HepG2 (cell line): Measurements from ENCODE around the gene NDFIP2. TPM values are rescaled to one million over a fixed set of nuclear protein-coding genes. Genes with fewer than 3 reads are reported as not detected.

ENCODE experiments used
- ATAC-seq: fragments of 200-7000 bp; cut with Tn5 transposase; 3 replicates; pipeline ENCODE4 v1.9.1; 2020; ENCODE audit warnings: mild to moderate bottlenecking, moderate library complexity
- BruUV-seq: library from RNA; stranded (reverse); fragments of 400-500 nt; replicated peaks from 2 replicates; lab custom pipeline; 2021; lab: Mats Ljungman, UMichigan
- CTCF ChIA-PET: fragments of 300-600 bp; formaldehyde crosslinking; extraction: SDS; loops from one replicate; lab custom pipeline; 2021; ENCODE audit warnings: low total read pairs, inconsistent platforms, low intra/inter-chr PET ratio; lab: Yijun Ruan, JAX
- POLR2A ChIA-PET: fragments of 350-600 bp; sonication (Branson Sonifier 250); formaldehyde crosslinking; loops from one replicate; lab custom pipeline; 2020; ENCODE audit warnings: antibody characterized with exemption, inconsistent platforms; lab: Yijun Ruan, JAX
- DNase-seq: peaks from one replicate; pipeline ENCODE4 v3.0.0-alpha.2; 2015; ENCODE audit warnings: low spot score
- FAIRE-seq: peaks from 3 replicates; lab custom pipeline; 2011; peaks lifted over from hg19 to GRCh38; lab: Jason Lieb, UNC
- H2AFZ ChIP-seq: one replicate; pipeline ENCODE4 v1.6.1; 2011; ENCODE audit warnings: low read length, inconsistent platforms
- H3K27ac ChIP-seq: fragments of 300-600 bp; 3 replicates; pipeline ENCODE4 v1.8.0; 2011; ENCODE audit warnings: mixed run types, mild to moderate bottlenecking, mixed read lengths, low read length, inconsistent platforms; ENCODE audit not compliant: insufficient read depth; ENCODE audit errors: extremely low read length
- H3K27me3 ChIP-seq, 2 experiments: fragments of 200-600 bp in 1 of 2; 2 replicates in 1 of 2; 3 replicates in 1 of 2; pipeline versions ENCODE4 v1.6.0 to v1.8.0; 2011; ENCODE audit warnings: low read length in 2 of 2, mild to moderate bottlenecking in 2 of 2, moderate library complexity in 2 of 2, inconsistent platforms in 1 of 2; ENCODE audit not compliant: insufficient read depth in 2 of 2, control insufficient read depth in 1 of 2
- H3K36me3 ChIP-seq, 2 experiments: fragments of 200-600 bp in 1 of 2; replicated peaks in 1 of 2; 2 replicates in 1 of 2; 3 replicates in 1 of 2; pipeline versions ENCODE4 v1.5.1 to v1.8.0; 2011; ENCODE audit warnings: low read length in 2 of 2, inconsistent platforms in 1 of 2; ENCODE audit not compliant: insufficient read depth in 2 of 2, control insufficient read depth in 1 of 2
- H3K4me1 ChIP-seq: 2 replicates; pipeline ENCODE4 v1.5.1; 2012; ENCODE audit warnings: low read length, inconsistent platforms; ENCODE audit not compliant: insufficient read depth
- H3K4me2 ChIP-seq: 2 replicates; pipeline ENCODE4 v1.6.0; 2011; ENCODE audit warnings: low read depth, low read length, inconsistent platforms
- H3K4me3 ChIP-seq, 3 experiments: fragments of 200-600 bp in 1 of 3; sonication (generic), shearing (Covaris generic) in 1 of 3; replicated peaks in 1 of 3; 2 replicates each; pipeline ENCODE4 v1.5.1; 2011 to 2016; ENCODE audit warnings: low read length in 3 of 3, inconsistent platforms in 2 of 3, low read depth in 2 of 3, mild to moderate bottlenecking in 2 of 3, control low read depth in 1 of 3, mixed read lengths in 1 of 3; ENCODE audit not compliant: insufficient read depth in 1 of 3
- H3K79me2 ChIP-seq: one replicate; pipeline ENCODE4 v1.6.1; 2011; ENCODE audit warnings: low read length, inconsistent platforms; ENCODE audit not compliant: insufficient read depth
- H3K9ac ChIP-seq: 2 replicates; pipeline ENCODE4 v1.6.0; 2011; ENCODE audit warnings: mild to moderate bottlenecking, low read depth, low read length, inconsistent platforms; ENCODE audit not compliant: insufficient read depth
- H3K9me3 ChIP-seq: 2 replicates; pipeline ENCODE4 v1.5.1; 2012; ENCODE audit warnings: mild to moderate bottlenecking, low read length
- H4K20me1 ChIP-seq: 2 replicates; pipeline ENCODE4 v1.6.0; 2011; ENCODE audit warnings: inconsistent platforms, mild to moderate bottlenecking, low read length, moderate library complexity; ENCODE audit not compliant: insufficient read depth
- BCL3 ChIP-seq: sonication (generic); formaldehyde crosslinking; IDR thresholded peaks from 2 replicates; pipeline ENCODE4 v1.5.1; 2020; ENCODE audit warnings: mild to moderate bottlenecking, missing genetic modification reagents, moderate library complexity
- CHD4 ChIP-seq: fragments of 200-600 bp; sonication (generic); IDR thresholded peaks from 2 replicates; pipeline ENCODE4 v1.7.0; 2017; ENCODE audit warnings: mild to moderate bottlenecking, low read length, borderline replicate concordance
- CREBL2 ChIP-seq: sonication (generic); formaldehyde crosslinking; IDR thresholded peaks from 2 replicates; pipeline ENCODE4 v1.8.1; 2023; ENCODE audit warnings: missing genetic modification reagents, mild to moderate bottlenecking, borderline replicate concordance
- KDM5B ChIP-seq: sonication (generic); formaldehyde crosslinking; IDR thresholded peaks from 2 replicates; pipeline ENCODE4 v1.4.0; 2020; ENCODE audit warnings: missing genetic modification reagents, mild to moderate bottlenecking, borderline replicate concordance
- MAF1 ChIP-seq: sonication (generic); formaldehyde crosslinking; IDR thresholded peaks from 2 replicates; pipeline ENCODE4 v1.5.0; 2020; ENCODE audit warnings: missing genetic modification reagents, borderline replicate concordance
- NFRKB ChIP-seq: fragments of 450-650 bp; IDR thresholded peaks from 2 replicates; pipeline ENCODE4 v1.6.1; 2017
- PPARG ChIP-seq: conservative IDR thresholded peaks from 2 replicates; pipeline ENCODE4 v1.6.1; 2016; ENCODE audit warnings: missing biosample characterization, missing genetic modification reagents
- RELA ChIP-seq: sonication (generic); formaldehyde crosslinking; IDR thresholded peaks from 2 replicates; pipeline ENCODE4 v1.4.0; 2020; ENCODE audit warnings: missing genetic modification reagents
- SALL1 ChIP-seq: sonication (generic); formaldehyde crosslinking; IDR thresholded peaks from 2 replicates; pipeline ENCODE4 v1.8.0; 2022; ENCODE audit warnings: mild to moderate bottlenecking, missing genetic modification reagents
- THAP8 ChIP-seq: sonication (generic); formaldehyde crosslinking; IDR thresholded peaks from 2 replicates; pipeline ENCODE4 v1.5.1; 2020; ENCODE audit warnings: missing genetic modification reagents, mild to moderate bottlenecking, borderline replicate concordance
- ZNF296 ChIP-seq: sonication (generic); formaldehyde crosslinking; conservative IDR thresholded peaks from 2 replicates; pipeline ENCODE4 v1.5.0; 2020; ENCODE audit warnings: mild to moderate bottlenecking, missing genetic modification reagents
- ZNF335 ChIP-seq: sonication (generic); formaldehyde crosslinking; IDR thresholded peaks from 2 replicates; pipeline ENCODE4 v1.4.0; 2020; ENCODE audit warnings: missing genetic modification reagents
- ZNF546 ChIP-seq: sonication (generic); formaldehyde crosslinking; conservative IDR thresholded peaks from 2 replicates; pipeline ENCODE4 v1.8.1; 2023; ENCODE audit warnings: mild to moderate bottlenecking, missing genetic modification reagents
- ZNF570 ChIP-seq: sonication (generic); formaldehyde crosslinking; IDR thresholded peaks from 2 replicates; pipeline ENCODE4 v1.4.0; 2020; ENCODE audit warnings: mild to moderate bottlenecking, missing genetic modification reagents, borderline replicate concordance
- ZNF737 ChIP-seq: sonication (generic); formaldehyde crosslinking; IDR thresholded peaks from 2 replicates; pipeline ENCODE4 v1.5.0; 2020; ENCODE audit warnings: missing genetic modification reagents, mild to moderate bottlenecking, borderline replicate concordance
- ZNF790 ChIP-seq: sonication (generic); formaldehyde crosslinking; IDR thresholded peaks from 2 replicates; pipeline ENCODE4 v1.8.0; 2022; ENCODE audit warnings: missing genetic modification reagents, mild to moderate bottlenecking, borderline replicate concordance
- WGBS: methylation state at CpG from one replicate; pipeline ENCODE4 v1.1.6; 2017; ENCODE audit warnings: low lambda C conversion rate; 5-methylcytosine and 5-hydroxymethylcytosine counted together
- in situ Hi-C: cut with HindIII; loops from 2 replicates; pipeline ENCODE4 v1.10.0; 2017; ENCODE audit warnings: low pct_unique_long_range_greater_than_20kb; ENCODE audit not compliant: extremely low pct_ligation_motif_present
- intact Hi-C: fragments of 100-400 bp; cut with micrococcal nuclease; formaldehyde crosslinking; loops from one replicate; pipeline ENCODE4 v1.10.0; 2022; ENCODE audit not compliant: unreplicated experiment
- polyA plus RNA-seq, 8 experiments: library from polyadenylated mRNA; depleted of rRNA in 3 of 8; stranded (reverse) in 7 of 8; unstranded in 1 of 8; fragments of >200 nt; fragmentation: Illumina TruSeq in 4 of 8; extraction: Trizol in 4 of 8; gene quantifications; 2 replicates each; pipeline versions ENCODE4 v1.2.1 to v1.2.3, GENCODE V29; 2011 to 2016; ENCODE audit warnings: low read depth in 4 of 8, missing spikeins in 1 of 8, mixed read lengths in 1 of 8; ENCODE audit not compliant: insufficient read depth in 1 of 8
- total RNA-seq, 5 experiments: library from RNA; depleted of rRNA; stranded (reverse); fragments of >200 nt; fragmentation: Illumina TruSeq; extraction: Trizol; gene quantifications; 2 replicates each; pipeline ENCODE4 v1.2.3, GENCODE V29; 2016; ENCODE audit warnings: low read depth in 1 of 5
- TF ChIP-seq, protein P1 (sequence below): sonication (generic); formaldehyde crosslinking; IDR thresholded peaks from 2 replicates; pipeline ENCODE4 v1.5.1; 2020; ENCODE audit warnings: missing genetic modification reagents, mild to moderate bottlenecking, borderline replicate concordance

Gene NDFIP2
- total and polyA plus RNA-seq, 2 of the 13 experiments (the other 11 are each of a cell fraction or from before 2014, with no cell fraction given) = 23.2 to 32.0 TPM

GRCh38 chr13:79497064-79497463 lies 16.1 kb downstream of the NDFIP2 start:
- Histone ChIP-seq H3K9ac (no peak overlapping the region), H3K4me1 (no peaks in the 10 kb centered on the region), H3K27ac (no peak overlapping the region), H3K4me2 (no peak overlapping the region), H3K79me2 (peaks cover 38% of the 10 kb centered on the region), H3K27me3 (no peaks in the 10 kb centered on the region), H4K20me1 (no peaks in the 10 kb centered on the region), H3K9me3 (peaks cover 9% of the 10 kb centered on the region; the same call in 1 of the 2 replicates), H2AFZ (no peak overlapping the region), H3K4me3 (no peak overlapping the region), H3K36me3 (no peaks in the 10 kb centered on the region)
- BruUV-seq = no TSS peak
- no peak for DNase-seq
- in situ Hi-C loops (no loop called here), intact Hi-C loops (loop anchor here (10.0 kb wide), 1 partner anchor 848 kb away; the partner anchor contains the start of gene SPRY2)
- WGBS = 92% methylated on average over 1 of the region's 1 CpG
- ChIA-PET CTCF (no interaction called here), POLR2A (no interaction called here)
- FAIRE-seq = no peak
- no peak for ATAC-seq
- TF ChIP-seq CHD4 = no peak
- no peak for TF ChIP-seq ZNF570 (CRISPR knock-in tag)
- no peak for TF ChIP-seq PPARG
- no peak for TF ChIP-seq THAP8 (CRISPR knock-in tag)
- no peak for TF ChIP-seq SALL1
- TF ChIP-seq ZNF335 (CRISPR knock-in tag) = no peak
- TF ChIP-seq RELA (CRISPR knock-in tag) = no peak
- no peak for TF ChIP-seq MAF1 (CRISPR knock-in tag)
- TF ChIP-seq, protein P1, sequence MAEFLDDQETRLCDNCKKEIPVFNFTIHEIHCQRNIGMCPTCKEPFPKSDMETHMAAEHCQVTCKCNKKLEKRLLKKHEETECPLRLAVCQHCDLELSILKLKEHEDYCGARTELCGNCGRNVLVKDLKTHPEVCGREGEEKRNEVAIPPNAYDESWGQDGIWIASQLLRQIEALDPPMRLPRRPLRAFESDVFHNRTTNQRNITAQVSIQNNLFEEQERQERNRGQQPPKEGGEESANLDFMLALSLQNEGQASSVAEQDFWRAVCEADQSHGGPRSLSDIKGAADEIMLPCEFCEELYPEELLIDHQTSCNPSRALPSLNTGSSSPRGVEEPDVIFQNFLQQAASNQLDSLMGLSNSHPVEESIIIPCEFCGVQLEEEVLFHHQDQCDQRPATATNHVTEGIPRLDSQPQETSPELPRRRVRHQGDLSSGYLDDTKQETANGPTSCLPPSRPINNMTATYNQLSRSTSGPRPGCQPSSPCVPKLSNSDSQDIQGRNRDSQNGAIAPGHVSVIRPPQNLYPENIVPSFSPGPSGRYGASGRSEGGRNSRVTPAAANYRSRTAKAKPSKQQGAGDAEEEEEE (CRISPR knock-in tag) = no peak
- TF ChIP-seq NFRKB = no peak
- no peak for TF ChIP-seq CREBL2
- TF ChIP-seq ZNF737 (CRISPR knock-in tag) = no peak
- TF ChIP-seq KDM5B (CRISPR knock-in tag) = no peak
- TF ChIP-seq ZNF296 (CRISPR knock-in tag) = no peak
- no peak for TF ChIP-seq BCL3 (CRISPR knock-in tag)
- TF ChIP-seq ZNF790 = no peak
- no peak for TF ChIP-seq ZNF546
